Epidermal melanocyte (primary cell): Measurements from ENCODE around the gene SRSF2.
"Not testable (repeated sequence)": the region's sequence is repeated elsewhere in the genome, so short reads cannot be mapped to it uniquely, and the experiment has no call there.

ENCODE experiments used
- DNase-seq: peaks from one replicate; pipeline ENCODE4 v3.0.0; 2011; ENCODE audit warnings: low spot score; ENCODE audit not compliant: insufficient read length

The SRSF2 gene

GRCh38 chr17:76739568-76740115 is 2.5 kb upstream of the SRSF2 start:
- DNase-seq: not testable (repeated sequence)

GRCh38 chr17:76738468-76738850 is 1.3 kb upstream of the SRSF2 start:
- no peak for DNase-seq

- DNase-seq: peak; percentile 93
Observed at GRCh38 chr17:76737676-76738467, 741 bp upstream of the SRSF2 start, which contains the start of gene MFSD11. Gene MFSD11, plus strand, starts transcription at chr17:76738119. Its CDS starts 234 bp downstream, at chr17:76738353.

- no peak for DNase-seq
Observed at GRCh38 chr17:76736349-76737081, 616 bp downstream of the SRSF2 start.

GRCh38 chr17:76735586-76736348 is 1.4 kb downstream of the SRSF2 start:
- DNase-seq: no peak

GRCh38 chr17:76735006-76735405 is 2.1 kb downstream of the SRSF2 start:
- no peak for DNase-seq

GRCh38 chr17:76734080-76734840 is 2.9 kb downstream of the SRSF2 start:
- DNase-seq: no peak

GRCh38 chr17:76733618-76733957 is 3.5 kb downstream of the SRSF2 start:
- no peak for DNase-seq

- DNase-seq: no peak
Observed at GRCh38 chr17:76732734-76733617, 4.2 kb downstream of the SRSF2 start.

- not testable (repeated sequence) for DNase-seq
Observed at GRCh38 chr17:76731800-76732733, 5.1 kb downstream of the SRSF2 start.

- no peak for DNase-seq
Observed at GRCh38 chr17:76727745-76728456, 9.2 kb downstream of the SRSF2 start.

- peak; percentile 57 for DNase-seq
Observed at GRCh38 chr17:76726776-76727718, 10.1 kb downstream of the SRSF2 start, which contains the start of gene METTL23. Gene METTL23, plus strand, starts transcription at chr17:76726839. Its CDS starts 2,872 bp downstream, at chr17:76729711.

- DNase-seq: peak; percentile 94
Observed at GRCh38 chr17:76726231-76726775, 10.8 kb downstream of the SRSF2 start, which contains the start of gene JMJD6. Gene JMJD6, minus strand, starts transcription at chr17:76726606. Its CDS starts 131 bp downstream, at chr17:76726475.

- DNase-seq: peak; percentile 18
Observed at GRCh38 chr17:76725580-76726230, 11.4 kb downstream of the SRSF2 start.

- DNase-seq: no peak
Observed at GRCh38 chr17:76723812-76724211, 13.3 kb downstream of the SRSF2 start.

GRCh38 chr17:76722977-76723376 is 14.2 kb downstream of the SRSF2 start:
- DNase-seq: not testable (repeated sequence)
